ENCODE results near the gene PTPRK.

Gene PTPRK

GRCh38 chr6:128241216-128241615 lies 279.2 kb downstream of the PTPRK start:
- ATAC-seq = no peak
- TF ChIP-seq ZNF70 (CRISPR knock-in tag; IDR thresholded peaks at IDR 0.05) (no peak), OSR1 (CRISPR knock-in tag; IDR thresholded peaks at IDR 0.05) (no peak), SNAI2 (CRISPR knock-in tag; IDR thresholded peaks at IDR 0.05) (no peak), ARNTL (CRISPR knock-in tag; IDR thresholded peaks at IDR 0.05; ENCODE audit: borderline replicate concordance, low read depth) (no peak), ZNF8 (CRISPR knock-in tag; IDR thresholded peaks at IDR 0.05) (no peak), ZFP3 (CRISPR knock-in tag; IDR thresholded peaks at IDR 0.05) (no peak), TSHZ2 (CRISPR knock-in tag; IDR thresholded peaks at IDR 0.05) (no peak), CREB5 (CRISPR knock-in tag; IDR thresholded peaks at IDR 0.05; ENCODE audit: low read depth) (no peak), POU6F1 (CRISPR knock-in tag; IDR thresholded peaks at IDR 0.05; ENCODE audit: borderline replicate concordance, low read depth) (no peak), PPARA (CRISPR knock-in tag; IDR thresholded peaks at IDR 0.05; ENCODE audit: borderline replicate concordance) (no peak), PATZ1 (CRISPR knock-in tag; IDR thresholded peaks at IDR 0.05; ENCODE audit: borderline replicate concordance) (no peak), ZFP30 (CRISPR knock-in tag; IDR thresholded peaks at IDR 0.05) (no peak), ISL1 (CRISPR knock-in tag; IDR thresholded peaks at IDR 0.05) (no peak), TOX (CRISPR knock-in tag; IDR thresholded peaks at IDR 0.05; ENCODE audit: borderline replicate concordance) (no peak)

GRCh38 chr6:128240024-128240428 lies 280.4 kb downstream of the PTPRK start:
- no peak for ATAC-seq
- no peak for TF ChIP-seq ZFP3 (CRISPR knock-in tag; IDR thresholded peaks at IDR 0.05)
- no peak for TF ChIP-seq ZNF70 (CRISPR knock-in tag; IDR thresholded peaks at IDR 0.05)
- no peak for TF ChIP-seq ESRRG (CRISPR knock-in tag; IDR thresholded peaks at IDR 0.05)
- no peak for TF ChIP-seq PATZ1 (CRISPR knock-in tag; IDR thresholded peaks at IDR 0.05; ENCODE audit: borderline replicate concordance)
- no peak for TF ChIP-seq SNAI2 (CRISPR knock-in tag; IDR thresholded peaks at IDR 0.05)
- TF ChIP-seq TOX (CRISPR knock-in tag; IDR thresholded peaks at IDR 0.05; ENCODE audit: borderline replicate concordance) = no peak
- no peak for TF ChIP-seq OSR1 (CRISPR knock-in tag; IDR thresholded peaks at IDR 0.05)
- TF ChIP-seq RARB (CRISPR knock-in tag; IDR thresholded peaks at IDR 0.05) = no peak
- no peak for TF ChIP-seq BACH2 (CRISPR knock-in tag; IDR thresholded peaks at IDR 0.05; ENCODE audit: borderline replicate concordance)
- TF ChIP-seq ARNTL (CRISPR knock-in tag; IDR thresholded peaks at IDR 0.05; ENCODE audit: borderline replicate concordance, low read depth) = no peak
- TF ChIP-seq ISL1 (CRISPR knock-in tag; IDR thresholded peaks at IDR 0.05) = no peak
- TF ChIP-seq ZNF8 (CRISPR knock-in tag; IDR thresholded peaks at IDR 0.05) = no peak
- TF ChIP-seq TSHZ2 (CRISPR knock-in tag; IDR thresholded peaks at IDR 0.05) = no peak
- no peak for TF ChIP-seq CREB5 (CRISPR knock-in tag; IDR thresholded peaks at IDR 0.05; ENCODE audit: low read depth)

Measured in SK-N-SH treated with all-trans-retinoic acid at 6 μM for 48 hours (cell line).